22Rv1 (cell line): ENCODE measurements around the gene GRB7.
A peak's percentile ranks its signal among the peaks of the same experiment; 100 is the strongest.
"Not testable (repeated sequence)": the region's sequence is repeated elsewhere in the genome, so short reads cannot be mapped to it uniquely, and the experiment has no call there.

Experiments
- H3K27ac ChIP-seq: fragments of 450-650 bp; 2 replicates; pipeline ENCODE4 v1.5.1; 2017
- CTCF ChIP-seq: fragments of 450-650 bp; IDR thresholded peaks from 2 replicates; pipeline ENCODE4 v1.5.1; 2017; ENCODE audit warnings: mild to moderate bottlenecking
- ZFX ChIP-seq: fragments of 450-650 bp; IDR thresholded peaks from 2 replicates; pipeline ENCODE4 v1.6.1; 2017; ENCODE audit warnings: antibody characterized with exemption, borderline replicate concordance

Gene GRB7

DNA sequence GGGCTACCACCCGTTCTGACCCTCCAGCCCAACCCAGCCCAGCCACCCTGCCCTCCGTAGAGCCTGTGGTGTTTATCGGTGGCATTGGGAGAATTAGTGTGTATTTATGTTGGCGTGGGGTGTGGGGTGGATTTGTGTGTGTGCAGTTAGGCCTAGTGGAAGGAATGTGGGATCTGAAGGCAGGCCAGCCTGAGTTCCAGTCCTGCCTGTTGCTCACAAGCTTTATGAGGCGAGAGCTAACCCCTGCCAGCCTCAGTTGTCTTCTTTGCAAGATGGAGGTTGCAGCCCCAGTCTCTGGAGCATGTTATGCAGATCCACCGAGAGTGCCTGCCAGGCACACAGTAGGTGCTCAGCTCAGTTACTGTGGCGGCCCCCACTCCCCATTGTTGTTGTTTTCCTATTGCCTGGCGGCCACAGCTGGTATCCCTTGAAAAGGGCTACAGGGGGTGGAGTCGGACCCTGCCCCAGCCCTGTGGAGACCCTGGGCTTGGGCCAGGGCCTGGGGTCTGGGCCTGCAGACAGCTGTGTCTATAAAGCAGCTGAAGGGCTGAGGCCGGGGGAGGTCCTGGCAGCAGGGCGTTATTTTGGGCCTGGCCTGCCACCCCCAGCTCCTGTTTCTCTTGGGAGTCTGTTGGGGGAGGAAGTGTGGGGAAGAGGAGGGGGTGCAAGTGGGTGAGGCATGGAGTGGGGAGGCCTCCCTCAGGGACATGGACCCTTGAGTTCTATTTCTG is 32.8 kb upstream of the GRB7 start:
- TF ChIP-seq CTCF: no peak
- no peak for TF ChIP-seq ZFX

GRCh38 chr17:39705786-39706348 is 31.9 kb upstream of the GRB7 start:
- peak overlapping the region; percentile 90 for H3K27ac ChIP-seq
- TF ChIP-seq CTCF (no peak), ZFX (no peak)

More for the DNA sequence above, 32.8 kb upstream of the GRB7 start:
- H3K27ac ChIP-seq: peak overlapping the region; percentile 90

DNA sequence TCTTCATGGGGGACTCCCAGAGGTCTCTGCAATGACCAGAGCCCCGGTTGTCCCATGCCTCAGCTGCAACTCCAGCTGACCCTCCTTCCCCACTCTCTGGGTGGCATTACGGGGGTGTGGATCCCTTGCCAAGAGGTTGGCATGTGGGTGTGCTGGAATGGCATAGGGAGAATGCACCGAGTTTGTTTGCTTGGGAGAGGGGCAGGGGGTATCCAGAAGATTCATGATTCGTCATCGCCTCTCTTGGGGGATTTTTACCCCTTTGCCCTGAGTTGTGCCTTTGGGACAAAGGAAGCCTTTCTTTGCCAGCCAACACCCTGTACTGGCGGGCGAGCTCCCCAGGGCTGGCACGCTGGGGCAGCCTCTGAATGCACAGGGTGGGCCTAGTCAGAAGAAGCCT is 31.4 kb upstream of the GRB7 start:
- TF ChIP-seq ZFX: no peak
- TF ChIP-seq CTCF: no peak
- H3K27ac ChIP-seq: peak overlapping the region; percentile 90

GRCh38 chr17:39706921-39707337 is 30.8 kb upstream of the GRB7 start:
- H3K27ac ChIP-seq: 0 out of 2 replicates have a peak overlapping the region, but pooled peaks have one; percentile 90
- TF ChIP-seq CTCF: no peak
- TF ChIP-seq ZFX: no peak

DNA sequence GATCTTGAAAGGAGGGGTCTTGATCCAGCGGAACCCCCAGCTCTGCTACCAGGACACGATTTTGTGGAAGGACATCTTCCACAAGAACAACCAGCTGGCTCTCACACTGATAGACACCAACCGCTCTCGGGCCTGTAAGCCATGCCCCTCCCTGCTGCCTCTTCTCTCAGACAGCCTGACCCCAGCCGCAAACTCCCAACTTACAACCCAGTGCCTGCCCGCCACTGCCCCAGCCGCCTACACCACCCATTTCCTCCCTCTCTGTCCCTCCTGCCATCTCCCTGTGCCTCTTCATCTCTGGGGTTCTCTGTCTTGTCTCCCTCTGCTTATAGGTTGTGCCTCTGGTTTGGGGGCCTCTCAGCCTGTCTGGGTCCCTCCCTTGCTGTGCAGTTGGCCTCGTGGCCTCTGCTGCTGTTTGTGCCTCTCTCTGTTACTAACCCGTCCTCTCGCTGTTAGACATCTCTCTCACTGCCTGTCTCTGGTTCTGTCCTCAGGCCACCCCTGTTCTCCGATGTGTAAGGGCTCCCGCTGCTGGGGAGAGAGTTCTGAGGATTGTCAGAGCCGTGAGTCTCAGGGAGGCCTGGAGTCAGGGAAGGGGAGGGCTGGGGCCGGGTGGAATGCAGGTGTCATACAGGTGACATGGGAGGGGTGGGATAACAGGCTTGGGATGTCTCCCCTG is 28.3 kb upstream of the GRB7 start:
- H3K27ac ChIP-seq: no peak overlapping the region
- TF ChIP-seq CTCF: no peak
- TF ChIP-seq ZFX: no peak

GRCh38 chr17:39709998-39710964 is 27.5 kb upstream of the GRB7 start:
- H3K27ac ChIP-seq: no peak overlapping the region
- TF ChIP-seq CTCF: no peak
- no peak for TF ChIP-seq ZFX

GRCh38 chr17:39711071-39711470 is 26.7 kb upstream of the GRB7 start:
- H3K27ac ChIP-seq: not testable (repeated sequence)
